Naive thymus-derived CD4-positive, alpha-beta T cell (primary cell): ENCODE results near the gene GRIK4. TPM values are rescaled to one million over a fixed set of nuclear protein-coding genes. Genes with fewer than 3 reads are reported as not detected.

Experiments
- ATAC-seq: fragments of 150-1000 bp; cut with Tn5 transposase; 2 replicates; pipeline ENCODE4 v1.10.0; 2021; ENCODE audit warnings: mild to moderate bottlenecking, moderate library complexity
- CTCF ChIA-PET: fragments of 350-600 bp; sonication (Branson Sonifier 250); formaldehyde crosslinking; loops from one replicate; lab custom pipeline; 2021; ENCODE audit warnings: antibody characterized with exemption; lab: Charles Lee
- POLR2A ChIA-PET: fragments of 350-600 bp; sonication (Branson Sonifier 250); formaldehyde crosslinking; loops from one replicate; lab custom pipeline; 2021; ENCODE audit warnings: antibody characterized with exemption, inconsistent platforms; lab: Charles Lee
- DNase-seq, 9 donors: peaks; one replicate each; pipeline versions ENCODE4 v3.0.0 to v3.0.0-alpha.2; 2020 to 2022; ENCODE audit warnings: mixed read lengths in 1 of 9
- H3K27ac ChIP-seq: one replicate; pipeline ENCODE4 v1.7.0; 2013; ENCODE audit warnings: mild to moderate bottlenecking, low read depth, low read length, moderate library complexity
- H3K27me3 ChIP-seq, 2 donors: one replicate each; pipeline ENCODE4 v1.7.0; 2013; ENCODE audit warnings: low read length in 2 of 2, mild to moderate bottlenecking in 2 of 2, moderate library complexity in 2 of 2; ENCODE audit not compliant: control insufficient read depth in 2 of 2, insufficient read depth in 2 of 2
- H3K36me3 ChIP-seq, 3 experiments: 1 replicate in 2 of 3; 2 replicates in 1 of 3; pipeline ENCODE4 v1.7.0; 2013; ENCODE audit warnings: low read length in 3 of 3, mild to moderate bottlenecking in 3 of 3, moderate library complexity in 1 of 3; ENCODE audit not compliant: insufficient read depth in 3 of 3, control insufficient read depth in 2 of 3
- H3K4me1 ChIP-seq, 2 donors: one replicate each; pipeline ENCODE4 v1.7.0; 2013; ENCODE audit warnings: low read length in 2 of 2, mild to moderate bottlenecking in 2 of 2, moderate library complexity in 1 of 2; ENCODE audit not compliant: control insufficient read depth in 2 of 2, insufficient read depth in 2 of 2
- H3K4me3 ChIP-seq: 2 replicates; pipeline ENCODE4 v1.7.0; 2013; ENCODE audit warnings: mild to moderate bottlenecking, low read length
- H3K9me3 ChIP-seq, 3 experiments: 1 replicate in 2 of 3; 2 replicates in 1 of 3; pipeline ENCODE4 v1.7.0; 2013; ENCODE audit warnings: low read length in 3 of 3; ENCODE audit not compliant: control insufficient read depth in 2 of 3
- H3K27ac Mint-ChIP-seq, 9 donors: one replicate each; pipeline ENCODE4 v1.8.0; 2020 to 2022; ENCODE audit warnings: mixed read lengths in 9 of 9, mild to moderate bottlenecking in 8 of 9, moderate library complexity in 5 of 9, inconsistent platforms in 2 of 9
- H3K27me3 Mint-ChIP-seq, 5 donors: one replicate each; pipeline ENCODE4 v1.8.0; 2021 to 2022; ENCODE audit warnings: mixed read lengths in 5 of 5, mild to moderate bottlenecking in 1 of 5
- H3K36me3 Mint-ChIP-seq, 5 donors: one replicate each; pipeline ENCODE4 v1.8.0; 2020 to 2022; ENCODE audit warnings: mixed read lengths in 5 of 5, mild to moderate bottlenecking in 3 of 5, inconsistent platforms in 1 of 5
- H3K4me1 Mint-ChIP-seq, 7 donors: one replicate each; pipeline ENCODE4 v1.8.0; 2020 to 2022; ENCODE audit warnings: mixed read lengths in 7 of 7, mild to moderate bottlenecking in 3 of 7, inconsistent platforms in 1 of 7
- H3K4me3 Mint-ChIP-seq, 10 donors: one replicate each; pipeline ENCODE4 v1.8.0; 2020 to 2022; ENCODE audit warnings: mild to moderate bottlenecking in 10 of 10, mixed read lengths in 10 of 10, moderate library complexity in 6 of 10, inconsistent platforms in 2 of 10
- H3K9me3 Mint-ChIP-seq, 11 donors: one replicate each; pipeline ENCODE4 v1.8.0; 2020 to 2022; ENCODE audit warnings: mixed read lengths in 11 of 11, mild to moderate bottlenecking in 4 of 11, inconsistent platforms in 1 of 11, moderate library complexity in 1 of 11
- intact Hi-C, 2 donors: fragments of 100-400 bp; cut with micrococcal nuclease; formaldehyde crosslinking; loops; one replicate each; pipeline ENCODE4 v1.15.1; 2023
- polyA plus RNA-seq, 2 donors: library from polyadenylated mRNA; unstranded; fragments of 300-500 nt; fragmentation: Illumina TruSeq; gene quantifications; one replicate each; pipeline ENCODE4 v1.2.3, GENCODE V29; 2021
- total RNA-seq, 6 experiments: library from RNA in 5 of 6; stranded (reverse) in 5 of 6; gene quantifications; 1 replicate in 5 of 6; 2 replicates in 1 of 6; pipeline ENCODE4 v1.2.3 and lab custom pipeline; 2021 to 2026

The GRIK4 gene
- total and polyA plus RNA-seq, 7 experiments from 2014 or later = 0.93 to 3.8 TPM; not detected in 5

DNA sequence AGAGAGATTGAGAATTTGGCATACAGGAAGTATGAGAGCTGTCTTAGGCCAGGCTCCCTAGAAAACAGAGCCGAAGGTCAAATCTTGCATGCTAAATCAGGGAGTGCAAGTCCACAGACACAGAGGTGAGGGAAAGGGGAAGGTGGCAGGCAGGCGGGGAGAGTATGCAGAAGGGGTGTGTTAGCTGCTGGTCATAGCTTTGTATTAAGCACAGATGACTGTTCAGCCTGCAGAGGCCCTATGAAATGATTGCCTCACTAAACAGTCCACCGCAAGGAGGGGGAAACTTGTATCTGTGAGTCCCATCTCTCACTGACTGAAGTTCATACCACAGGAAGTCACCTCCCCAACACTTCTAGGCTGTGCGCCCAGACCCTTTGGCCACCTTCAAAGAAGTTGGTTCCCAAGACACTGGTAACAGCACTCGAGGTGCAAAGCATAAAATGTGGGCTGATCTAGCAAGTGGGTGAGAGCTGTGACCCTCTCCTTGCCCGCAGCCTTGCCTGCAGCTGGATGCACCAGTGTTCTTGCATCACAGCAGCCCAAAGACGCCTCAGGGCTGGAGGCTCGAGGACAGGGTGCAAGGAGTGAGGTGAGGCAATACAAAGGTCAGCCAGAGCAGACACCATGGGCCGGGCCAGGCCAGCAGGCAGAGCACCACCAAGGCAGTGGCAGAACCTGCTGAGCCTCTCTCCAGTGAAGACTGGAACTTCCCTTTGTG lies 397.1 kb downstream of the GRIK4 start:
- ChIA-PET CTCF (no interaction called here), POLR2A (no interaction called here)
- Histone ChIP-seq H3K36me3 (no peaks in the 10 kb centered on the region), H3K4me3 (no peak overlapping the region), H3K9me3 (no peaks in the 10 kb centered on the region), H3K4me1 (no peaks in the 10 kb centered on the region), H3K27me3 (no peaks in the 10 kb centered on the region), H3K27ac (no peak overlapping the region)
- H3K27me3 Mint-ChIP-seq = peaks cover 4 to 26% (median 17%) of the 10 kb centered on the region in 5 donors
- H3K4me3 Mint-ChIP-seq = no peak overlapping the region
- peaks cover 0 to 27% (median 0%) of the 10 kb centered on the region in 7 donors for H3K4me1 Mint-ChIP-seq
- intact Hi-C loops = no loop called here
- H3K36me3 Mint-ChIP-seq = no peaks in the 10 kb centered on the region
- H3K27ac Mint-ChIP-seq = no peak overlapping the region
- peak; percentile 79 for ATAC-seq
- peaks cover 0 to 2% (median 0%) of the 10 kb centered on the region in 11 donors for H3K9me3 Mint-ChIP-seq
- DNase-seq = no peak

DNA sequence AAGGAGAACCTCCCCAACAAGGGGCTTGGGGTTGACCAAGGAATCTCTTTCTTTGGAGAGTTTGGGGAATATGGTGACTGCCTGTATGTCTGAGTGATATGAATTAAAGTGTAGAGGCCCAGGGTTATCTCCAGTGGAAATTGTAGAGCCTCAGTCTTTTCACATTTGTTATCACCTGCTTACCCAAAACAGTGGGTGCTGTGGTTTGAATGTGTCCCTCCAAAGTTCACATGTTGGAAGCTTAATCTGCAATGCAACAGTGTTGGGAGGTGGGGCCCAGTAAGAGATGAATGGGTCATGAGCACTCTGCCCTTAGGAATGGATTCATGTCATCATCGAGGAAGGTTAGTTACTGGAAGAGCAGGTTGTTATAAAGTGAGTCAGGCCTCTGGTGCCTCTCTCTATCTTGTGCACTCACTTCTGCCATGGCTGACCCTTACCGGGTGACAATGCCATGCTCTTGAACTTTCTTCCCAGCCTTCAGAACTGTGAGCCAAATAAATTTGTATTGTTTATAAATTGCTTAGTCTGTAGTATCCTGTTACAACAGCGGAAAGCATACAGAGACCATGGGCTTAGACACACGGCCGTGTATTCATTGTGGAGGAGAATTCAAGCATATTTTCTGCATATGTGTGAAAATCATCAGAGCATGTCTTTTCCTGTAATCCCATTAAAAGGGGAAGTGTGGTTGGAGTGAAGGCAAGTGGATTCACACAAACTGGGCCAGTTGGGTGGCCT lies 398.3 kb downstream of the GRIK4 start:
- Mint-ChIP-seq H3K27ac (no peak overlapping the region), H3K27me3 (peaks cover 4 to 35% (median 17%) of the 10 kb centered on the region in 5 donors), H3K36me3 (no peaks in the 10 kb centered on the region), H3K9me3 (peaks cover 0 to 2% (median 0%) of the 10 kb centered on the region in 11 donors), H3K4me1 (peaks cover 0 to 27% (median 0%) of the 10 kb centered on the region in 7 donors), H3K4me3 (no peak overlapping the region)
- Histone ChIP-seq H3K4me3 (no peak overlapping the region), H3K4me1 (no peaks in the 10 kb centered on the region), H3K9me3 (no peaks in the 10 kb centered on the region), H3K27me3 (no peaks in the 10 kb centered on the region), H3K27ac (no peak overlapping the region), H3K36me3 (no peaks in the 10 kb centered on the region)
- intact Hi-C loops = no loop called here
- CTCF ChIA-PET = no interaction called here
- ATAC-seq = no peak
- DNase-seq = no peak
- POLR2A ChIA-PET = no interaction called here

GRCh38 chr11:120911943-120912342 lies 400.4 kb downstream of the GRIK4 start:
- Mint-ChIP-seq H3K27me3 (peaks cover 5 to 40% (median 17%) of the 10 kb centered on the region in 5 donors), H3K4me3 (no peak overlapping the region), H3K9me3 (peaks cover 0 to 2% (median 0%) of the 10 kb centered on the region in 11 donors), H3K4me1 (peaks cover 0 to 27% (median 0%) of the 10 kb centered on the region in 7 donors), H3K36me3 (no peaks in the 10 kb centered on the region), H3K27ac (no peak overlapping the region)
- Histone ChIP-seq H3K4me1 (no peaks in the 10 kb centered on the region), H3K4me3 (no peak overlapping the region), H3K9me3 (no peaks in the 10 kb centered on the region), H3K27ac (no peak overlapping the region), H3K36me3 (no peaks in the 10 kb centered on the region), H3K27me3 (no peaks in the 10 kb centered on the region)
- intact Hi-C loops = no loop called here
- POLR2A ChIA-PET = no interaction called here
- DNase-seq (no peak), ATAC-seq (no peak)
- CTCF ChIA-PET = interaction anchor here (0.7 kb wide), 1 partner anchor 39 kb away, joined by 4 read pairs; no protein-coding TSS in a partner anchor

DNA sequence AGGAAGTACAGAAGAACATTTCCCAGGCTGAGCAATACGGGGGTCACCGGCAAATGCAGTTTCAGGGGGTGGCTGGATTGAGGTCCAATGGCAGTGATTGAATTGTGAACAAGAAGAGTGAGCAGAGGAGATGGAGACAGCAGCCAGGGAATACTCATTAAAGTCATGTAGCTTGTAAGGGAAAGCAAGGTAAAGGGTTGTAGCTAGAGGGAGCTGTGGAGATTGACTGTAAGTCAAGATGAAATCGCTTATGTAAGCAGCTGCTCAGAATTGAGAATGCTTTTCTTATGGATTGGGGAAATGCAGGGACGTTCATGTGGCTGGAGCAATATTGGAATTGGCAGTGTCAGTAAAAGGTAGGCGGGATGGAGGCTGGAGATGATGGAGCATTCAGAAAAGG lies 401.0 kb downstream of the GRIK4 start:
- H3K4me1 ChIP-seq = no peaks in the 10 kb centered on the region
- H3K4me1 Mint-ChIP-seq = peaks cover 0 to 24% (median 0%) of the 10 kb centered on the region in 7 donors
- H3K27me3 ChIP-seq = no peaks in the 10 kb centered on the region
- intact Hi-C loops = no loop called here
- no peak overlapping the region for H3K27ac ChIP-seq
- H3K9me3 ChIP-seq = no peaks in the 10 kb centered on the region
- peaks cover 0 to 2% (median 0%) of the 10 kb centered on the region in 11 donors for H3K9me3 Mint-ChIP-seq
- peaks cover 5 to 40% (median 17%) of the 10 kb centered on the region in 5 donors for H3K27me3 Mint-ChIP-seq
- no peak overlapping the region for H3K27ac Mint-ChIP-seq
- no peak for ATAC-seq
- DNase-seq = no peak
- no peaks in the 10 kb centered on the region for H3K36me3 Mint-ChIP-seq
- no peak overlapping the region for H3K4me3 ChIP-seq
- POLR2A ChIA-PET = no interaction called here
- H3K4me3 Mint-ChIP-seq = no peak overlapping the region
- CTCF ChIA-PET = interaction anchor here (0.7 kb wide), 1 partner anchor 39 kb away, joined by 4 read pairs; no protein-coding TSS in a partner anchor
- no peaks in the 10 kb centered on the region for H3K36me3 ChIP-seq

- CTCF ChIA-PET = no interaction called here
- Mint-ChIP-seq H3K4me1 (peaks cover 0 to 23% (median 0%) of the 10 kb centered on the region in 7 donors), H3K27me3 (peaks cover 5 to 40% (median 17%) of the 10 kb centered on the region in 5 donors), H3K27ac (no peak overlapping the region), H3K36me3 (no peaks in the 10 kb centered on the region), H3K9me3 (peaks cover 0 to 2% (median 0%) of the 10 kb centered on the region in 11 donors), H3K4me3 (no peak overlapping the region)
- intact Hi-C loops = no loop called here
- DNase-seq (no peak), ATAC-seq (no peak)
- Histone ChIP-seq H3K27me3 (no peaks in the 10 kb centered on the region), H3K4me1 (no peaks in the 10 kb centered on the region), H3K4me3 (no peak overlapping the region), H3K36me3 (no peaks in the 10 kb centered on the region), H3K9me3 (no peaks in the 10 kb centered on the region), H3K27ac (no peak overlapping the region)
- POLR2A ChIA-PET = no interaction called here
These were observed 401.4 kb downstream of the GRIK4 start for GRCh38 chr11:120912915-120913314.

GRCh38 chr11:120914021-120914420 lies 402.5 kb downstream of the GRIK4 start:
- Mint-ChIP-seq H3K4me3 (no peak overlapping the region), H3K27ac (no peak overlapping the region), H3K36me3 (no peaks in the 10 kb centered on the region), H3K9me3 (peaks cover 0 to 2% (median 0%) of the 10 kb centered on the region in 11 donors), H3K27me3 (peaks cover 5 to 40% (median 17%) of the 10 kb centered on the region in 5 donors), H3K4me1 (peaks cover 0 to 16% (median 0%) of the 10 kb centered on the region in 7 donors)
- Histone ChIP-seq H3K4me1 (no peaks in the 10 kb centered on the region), H3K36me3 (no peaks in the 10 kb centered on the region), H3K9me3 (no peaks in the 10 kb centered on the region), H3K4me3 (no peak overlapping the region), H3K27ac (no peak overlapping the region), H3K27me3 (no peaks in the 10 kb centered on the region)
- POLR2A ChIA-PET = no interaction called here
- intact Hi-C loops = no loop called here
- no peak for ATAC-seq
- no peak for DNase-seq
- CTCF ChIA-PET = no interaction called here
